IMR-90 (cell line): ENCODE results near the gene SLIT3. TPM values are rescaled to one million over a fixed set of nuclear protein-coding genes. Genes with fewer than 3 reads are reported as not detected.

ENCODE experiments used
- ATAC-seq: fragments of 200-7000 bp; cut with Tn5 transposase; 2 replicates; pipeline ENCODE4 v1.9.1; 2020; ENCODE audit warnings: low read depth, mild to moderate bottlenecking, moderate library complexity
- BruUV-seq: library from RNA; stranded (reverse); fragments of 400-500 nt; replicated peaks from 2 replicates; lab custom pipeline; 2021; lab: Mats Ljungman, UMichigan
- CTCF ChIA-PET: fragments of 300-600 bp; formaldehyde crosslinking; extraction: SDS; loops from one replicate; lab custom pipeline; 2021; ENCODE audit warnings: antibody characterized with exemption; lab: Yijun Ruan, JAX
- POLR2A ChIA-PET: fragments of 300-600 bp; sonication (Branson Sonifier 250); formaldehyde crosslinking; loops from one replicate; lab custom pipeline; 2022; ENCODE audit warnings: antibody characterized with exemption; ENCODE audit not compliant: unreplicated experiment; lab: Charles Lee
- DNase-seq: peaks from one replicate; pipeline ENCODE4 v3.0.0; 2013
- H2AFZ ChIP-seq: replicated peaks from 2 replicates; pipeline ENCODE3; 2013; ENCODE audit warnings: low read length, mild to moderate bottlenecking; ENCODE audit not compliant: poor library complexity
- H2AK5ac ChIP-seq: 2 replicates; pipeline ENCODE4 v1.6.1; 2013; ENCODE audit warnings: low read depth, low read length, inconsistent platforms
- H2AK9ac ChIP-seq: replicated peaks from 2 replicates; pipeline ENCODE3; 2013; ENCODE audit warnings: mild to moderate bottlenecking, low read depth, low read length, moderate library complexity; ENCODE audit not compliant: poor library complexity
- H2BK120ac ChIP-seq: 2 replicates; pipeline ENCODE4 v1.6.1; 2013; ENCODE audit warnings: low read depth, low read length, inconsistent platforms
- H2BK15ac ChIP-seq: 3 replicates; pipeline ENCODE4 v1.6.1; 2013; ENCODE audit warnings: low read depth, low read length, inconsistent platforms
- H2BK20ac ChIP-seq: 2 replicates; pipeline ENCODE4 v1.6.1; 2013; ENCODE audit warnings: low read depth, mild to moderate bottlenecking, inconsistent platforms, low read length, moderate library complexity
- H2BK5ac ChIP-seq: 2 replicates; pipeline ENCODE4 v1.6.1; 2013; ENCODE audit warnings: mild to moderate bottlenecking, low read depth, low read length, inconsistent platforms; ENCODE audit not compliant: poor library complexity, severe bottlenecking
- H3K14ac ChIP-seq: replicated peaks from 2 replicates; pipeline ENCODE4 v1.6.1; 2013; ENCODE audit warnings: low read depth, low read length, inconsistent platforms
- H3K18ac ChIP-seq: 2 replicates; pipeline ENCODE4 v1.6.1; 2013; ENCODE audit warnings: low read depth, low read length, control low read depth
- H3K23ac ChIP-seq: 2 replicates; pipeline ENCODE4 v1.6.1; 2013; ENCODE audit warnings: low read depth, low read length, inconsistent platforms
- H3K27ac ChIP-seq: 2 replicates; pipeline ENCODE4 v1.5.1; 2013; ENCODE audit warnings: mild to moderate bottlenecking, control low read depth, low read length; ENCODE audit not compliant: insufficient read depth
- H3K27me3 ChIP-seq: 2 replicates; pipeline ENCODE4 v1.6.1; 2013; ENCODE audit warnings: low read length; ENCODE audit not compliant: control insufficient read depth, insufficient read depth
- H3K36me3 ChIP-seq: 2 replicates; pipeline ENCODE4 v1.6.1; 2013; ENCODE audit warnings: low read length, mixed read lengths; ENCODE audit not compliant: control insufficient read depth, insufficient read depth
- H3K4ac ChIP-seq: 2 replicates; pipeline ENCODE4 v1.6.1; 2013; ENCODE audit warnings: low read depth, low read length, inconsistent platforms
- H3K4me1 ChIP-seq: 2 replicates; pipeline ENCODE4 v1.6.1; 2013; ENCODE audit warnings: low read length, mixed read lengths; ENCODE audit not compliant: control insufficient read depth, insufficient read depth
- H3K4me2 ChIP-seq: 2 replicates; pipeline ENCODE4 v1.6.1; 2013; ENCODE audit warnings: low read depth, mild to moderate bottlenecking, control low read depth, low read length, moderate library complexity
- H3K4me3 ChIP-seq: 2 replicates; pipeline ENCODE4 v1.5.1; 2013; ENCODE audit warnings: low read depth, mild to moderate bottlenecking, control low read depth, low read length, moderate library complexity; ENCODE audit not compliant: insufficient read depth
- H3K56ac ChIP-seq: 2 replicates; pipeline ENCODE4 v1.6.1; 2013; ENCODE audit warnings: low read length, inconsistent platforms; ENCODE audit not compliant: insufficient read depth; ENCODE audit errors: extremely low read depth
- H3K79me1 ChIP-seq, 2 experiments: 2 replicates each; pipeline ENCODE4 v1.6.1; 2013; ENCODE audit warnings: low read length in 2 of 2, inconsistent platforms in 1 of 2, low read depth in 1 of 2
- H3K9ac ChIP-seq: 2 replicates; pipeline ENCODE4 v1.6.1; 2013; ENCODE audit warnings: low read depth, low read length, control low read depth
- H3K9me1 ChIP-seq: 2 replicates; pipeline ENCODE4 v1.6.1; 2013; ENCODE audit warnings: low read length, inconsistent platforms; ENCODE audit not compliant: insufficient read depth
- H3K9me3 ChIP-seq: 2 replicates; pipeline ENCODE4 v1.6.1; 2013; ENCODE audit warnings: low read length; ENCODE audit not compliant: control insufficient read depth, insufficient read depth
- H4K20me1 ChIP-seq: 2 replicates; pipeline ENCODE4 v1.6.1; 2013; ENCODE audit warnings: low read length, inconsistent platforms; ENCODE audit not compliant: insufficient read depth
- H4K5ac ChIP-seq: 2 replicates; pipeline ENCODE4 v1.6.1; 2013; ENCODE audit warnings: mild to moderate bottlenecking, low read depth, low read length, control low read depth
- H4K8ac ChIP-seq, 2 experiments: 2 replicates each; pipeline ENCODE4 v1.6.1; 2013; ENCODE audit warnings: low read depth in 2 of 2, low read length in 2 of 2, control low read depth in 1 of 2, inconsistent platforms in 1 of 2
- H4K91ac ChIP-seq: 2 replicates; pipeline ENCODE4 v1.6.1; 2013; ENCODE audit warnings: low read depth, low read length, inconsistent platforms; ENCODE audit not compliant: insufficient read depth
- BHLHE40 ChIP-seq: fragments of 150-350 bp; IDR thresholded peaks from 2 replicates; pipeline ENCODE4 v1.6.1; 2016; ENCODE audit warnings: mild to moderate bottlenecking, low read depth, low read length
- CEBPB ChIP-seq: IDR thresholded peaks from 2 replicates; pipeline ENCODE4 v1.6.1; 2012; ENCODE audit warnings: low read depth, low read length, improper control_type of control experiment
- CHD1 ChIP-seq: IDR thresholded peaks from 2 replicates; pipeline ENCODE4 v1.6.1; 2012; ENCODE audit warnings: low read depth, low read length, improper control_type of control experiment
- FOS ChIP-seq: fragments of 150-350 bp; IDR thresholded peaks from 2 replicates; pipeline ENCODE4 v1.6.1; 2016; ENCODE audit warnings: low read depth, low read length
- MAFK ChIP-seq: IDR thresholded peaks from 2 replicates; pipeline ENCODE4 v1.6.1; 2012; ENCODE audit warnings: low read depth, low read length, improper control_type of control experiment
- MAZ ChIP-seq: IDR thresholded peaks from 2 replicates; pipeline ENCODE4 v1.6.1; 2012; ENCODE audit warnings: low read depth, mild to moderate bottlenecking, low read length, improper control_type of control experiment, moderate library complexity, borderline replicate concordance
- MXI1 ChIP-seq: IDR thresholded peaks from 2 replicates; pipeline ENCODE4 v1.6.1; 2012; ENCODE audit warnings: low read depth, mild to moderate bottlenecking, low read length, moderate library complexity, borderline replicate concordance
- NFE2L2 ChIP-seq: fragments of 150-350 bp; IDR thresholded peaks from 2 replicates; pipeline ENCODE4 v1.6.1; 2016; ENCODE audit warnings: low read depth, mild to moderate bottlenecking, low read length
- POLR2A ChIP-seq: IDR thresholded peaks from 2 replicates; pipeline ENCODE4 v1.6.1; 2012; ENCODE audit warnings: mild to moderate bottlenecking, low read depth, low read length
- RAD21 ChIP-seq: IDR thresholded peaks from 2 replicates; pipeline ENCODE4 v1.6.1; 2012; ENCODE audit warnings: low read length, improper control_type of control experiment
- RCOR1 ChIP-seq: IDR thresholded peaks from 2 replicates; pipeline ENCODE4 v1.6.1; 2012; ENCODE audit warnings: mild to moderate bottlenecking, low read length, improper control_type of control experiment; ENCODE audit not compliant: insufficient replicate concordance
- RFX5 ChIP-seq: IDR thresholded peaks from 2 replicates; pipeline ENCODE4 v1.8.0; 2012; ENCODE audit warnings: low read depth, mild to moderate bottlenecking, low read length, moderate library complexity
- SMC3 ChIP-seq: fragments of 150-350 bp; IDR thresholded peaks from 2 replicates; pipeline ENCODE4 v1.6.1; 2016; ENCODE audit warnings: low read depth, mild to moderate bottlenecking, antibody characterized with exemption, low read length, moderate library complexity
- USF2 ChIP-seq: fragments of 150-350 bp; IDR thresholded peaks from 2 replicates; pipeline ENCODE4 v1.6.1; 2017; ENCODE audit warnings: mild to moderate bottlenecking, antibody characterized with exemption, low read length, low read depth
- WGBS, 2 experiments: methylation state at CpG; one replicate each; pipeline versions ENCODE4 v1.1.5 to v1.1.7; 2013; ENCODE audit warnings: missing lambda C conversion rate in 2 of 2; ENCODE audit not compliant: insufficient read length in 1 of 2; ENCODE audit errors: extremely low coverage in 2 of 2; 5-methylcytosine and 5-hydroxymethylcytosine counted together
- dilution Hi-C: fragments of 300-500 bp; cut with HindIII; formaldehyde crosslinking; loops from one replicate; pipeline ENCODE4 v1.14.3; 2018; ENCODE audit warnings: low sequenced_read_pairs; ENCODE audit not compliant: unreplicated experiment
- in situ Hi-C: fragments of 300-500 bp; cut with MboI; formaldehyde crosslinking; loops from 3 replicates; pipeline ENCODE4 v1.14.3; 2019; ENCODE audit warnings: low sequenced_read_pairs, inconsistent platforms, mixed read lengths
- intact Hi-C: fragments of 100-400 bp; cut with micrococcal nuclease; formaldehyde crosslinking; loops from 2 replicates; pipeline ENCODE4 v1.10.0; 2022
- polyA plus RNA-seq, 3 experiments: library from polyadenylated mRNA; depleted of rRNA; stranded (reverse); fragments of >200 nt; gene quantifications; 2 replicates each; pipeline ENCODE4 v1.2.3, GENCODE V29; 2012; ENCODE audit warnings: low replicate concordance in 1 of 3
- total RNA-seq: library from RNA; depleted of rRNA; stranded (reverse); fragments of >200 nt; gene quantifications from 2 replicates; pipeline ENCODE4 v1.2.3, GENCODE V29; 2012

The SLIT3 gene
- total and polyA plus RNA-seq, 2 of the 4 experiments (the other 2 are of a cell fraction) = 0.18 to 0.50 TPM

GRCh38 chr5:169175733-169176132 lies 125.2 kb downstream of the SLIT3 start:
- ChIA-PET POLR2A (no interaction called here), CTCF (no interaction called here)
- ATAC-seq (no peak), DNase-seq (no peak)
- Histone ChIP-seq H3K18ac (no peak overlapping the region), H3K4me3 (no peak overlapping the region), H3K14ac (no peak overlapping the region), H3K9me3 (no peaks in the 10 kb centered on the region; the same call in 1 of the 2 replicates), H2BK15ac (no peak overlapping the region), H4K8ac (no peak overlapping the region), H4K5ac (no peak overlapping the region), H4K91ac (no peak overlapping the region), H3K56ac (no peak overlapping the region), H3K4me2 (no peak overlapping the region), H4K20me1 (no peaks in the 10 kb centered on the region), H2BK120ac (no peak overlapping the region), H3K9me1 (no peaks in the 10 kb centered on the region), H2AK5ac (no peak overlapping the region), H3K4me1 (no peaks in the 10 kb centered on the region), H3K27ac (no peak overlapping the region), H3K4ac (no peak overlapping the region), H3K23ac (no peak overlapping the region), H2AK9ac (no peak overlapping the region), H2BK5ac (no peak overlapping the region), H2BK20ac (no peak overlapping the region), H3K27me3 (no peaks in the 10 kb centered on the region), H3K79me1 (no peaks in the 10 kb centered on the region), H2AFZ (no peak overlapping the region), H3K9ac (no peak overlapping the region), H3K36me3 (no peaks in the 10 kb centered on the region)
- dilution Hi-C loops (no loop called here), intact Hi-C loops (no loop called here), in situ Hi-C loops (no loop called here)
- whole genome bisulfite sequencing, 2 experiments = no CpG with 5 or more reads among the region's 3 CpGs
- no peak for TF ChIP-seq RCOR1
- no peak for TF ChIP-seq RFX5
- no peak for TF ChIP-seq CHD1
- no peak for TF ChIP-seq MAZ
- no peak for TF ChIP-seq SMC3
- TF ChIP-seq CEBPB = no peak
- TF ChIP-seq BHLHE40 = no peak
- no peak for TF ChIP-seq MAFK
- TF ChIP-seq RAD21 = no peak
- no peak for TF ChIP-seq FOS
- TF ChIP-seq POLR2A = no peak
- no peak for TF ChIP-seq MXI1
- no peak for TF ChIP-seq NFE2L2
- TF ChIP-seq USF2 = no peak
- BruUV-seq = no TSS peak
